Colonic mucosa (tissue), 4 donors: Measurements from ENCODE around the gene SUFU. TPM values are rescaled to one million over a fixed set of nuclear protein-coding genes. Genes with fewer than 3 reads are reported as not detected.

ENCODE experiments used
- DNase-seq: peaks from one replicate; pipeline ENCODE4 v3.0.0-alpha.2; 2020
- H3K27ac ChIP-seq: fragments of 200-600 bp; one replicate; pipeline ENCODE4 v1.8.0; 2021
- H3K27me3 ChIP-seq: fragments of 200-600 bp; one replicate; pipeline ENCODE4 v1.8.0; 2021
- H3K36me3 ChIP-seq: fragments of 200-600 bp; one replicate; pipeline ENCODE4 v1.8.0; 2021
- H3K4me1 ChIP-seq: fragments of 200-600 bp; one replicate; pipeline ENCODE4 v1.8.0; 2021; ENCODE audit warnings: mild to moderate bottlenecking
- H3K4me3 ChIP-seq: fragments of 200-600 bp; one replicate; pipeline ENCODE4 v1.8.0; 2021
- H3K9ac ChIP-seq, 2 donors: one replicate each; pipeline ENCODE4 v1.7.0; 2013; ENCODE audit warnings: control low read depth in 2 of 2, low read depth in 2 of 2, low read length in 2 of 2
- H3K9me3 ChIP-seq: fragments of 200-600 bp; one replicate; pipeline ENCODE4 v1.8.0; 2021
- intact Hi-C: fragments of 100-400 bp; cut with DNase I; formaldehyde crosslinking; loops from one replicate; pipeline ENCODE4 v1.14.1; 2022
- total RNA-seq, 2 donors: library from RNA; stranded (reverse); fragmentation: NEBNext Ultra II Directional in 1 of 2; extraction: Animal tissue kit (Norgen Biotek cat#: 25700) in 1 of 2; gene quantifications; one replicate each; pipeline ENCODE4 v1.2.1, GENCODE V29; 2021
- TF ChIP-seq, protein P1 (sequence below): fragments of 200-600 bp; IDR thresholded peaks from one replicate; pipeline ENCODE4 v1.8.0; 2022; ENCODE audit warnings: antibody characterized with exemption, mild to moderate bottlenecking
- donor health status: healthy.
- donor health status: DM: no; HTN: no; CAD: no.
- donor health status: DM: no; HTN: no; CAD: no.

SUFU gene
- total RNA-seq, 2 donors from 2014 or later = 7.6 to 8.6 TPM

- TF ChIP-seq, protein P1, sequence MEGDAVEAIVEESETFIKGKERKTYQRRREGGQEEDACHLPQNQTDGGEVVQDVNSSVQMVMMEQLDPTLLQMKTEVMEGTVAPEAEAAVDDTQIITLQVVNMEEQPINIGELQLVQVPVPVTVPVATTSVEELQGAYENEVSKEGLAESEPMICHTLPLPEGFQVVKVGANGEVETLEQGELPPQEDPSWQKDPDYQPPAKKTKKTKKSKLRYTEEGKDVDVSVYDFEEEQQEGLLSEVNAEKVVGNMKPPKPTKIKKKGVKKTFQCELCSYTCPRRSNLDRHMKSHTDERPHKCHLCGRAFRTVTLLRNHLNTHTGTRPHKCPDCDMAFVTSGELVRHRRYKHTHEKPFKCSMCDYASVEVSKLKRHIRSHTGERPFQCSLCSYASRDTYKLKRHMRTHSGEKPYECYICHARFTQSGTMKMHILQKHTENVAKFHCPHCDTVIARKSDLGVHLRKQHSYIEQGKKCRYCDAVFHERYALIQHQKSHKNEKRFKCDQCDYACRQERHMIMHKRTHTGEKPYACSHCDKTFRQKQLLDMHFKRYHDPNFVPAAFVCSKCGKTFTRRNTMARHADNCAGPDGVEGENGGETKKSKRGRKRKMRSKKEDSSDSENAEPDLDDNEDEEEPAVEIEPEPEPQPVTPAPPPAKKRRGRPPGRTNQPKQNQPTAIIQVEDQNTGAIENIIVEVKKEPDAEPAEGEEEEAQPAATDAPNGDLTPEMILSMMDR = no peak
- Histone ChIP-seq H3K4me3 (no peak overlapping the region), H3K27me3 (no peaks in the 10 kb centered on the region), H3K9ac (no peak overlapping the region), H3K36me3 (no peaks in the 10 kb centered on the region), H3K4me1 (peaks cover 21% of the 10 kb centered on the region), H3K9me3 (no peaks in the 10 kb centered on the region), H3K27ac (no peak overlapping the region)
- no peak for DNase-seq
- intact Hi-C loops = no loop called here
Observed at GRCh38 chr10:102677331-102678067, 173.7 kb downstream of the SUFU start.

- Histone ChIP-seq H3K27ac (no peak overlapping the region), H3K27me3 (no peaks in the 10 kb centered on the region), H3K36me3 (no peaks in the 10 kb centered on the region), H3K9ac (no peak overlapping the region), H3K4me3 (no peak overlapping the region), H3K9me3 (no peaks in the 10 kb centered on the region), H3K4me1 (peaks cover 21% of the 10 kb centered on the region)
- intact Hi-C loops = no loop called here
- no peak for DNase-seq
- TF ChIP-seq, protein P1 = no peak
Observed at GRCh38 chr10:102678068-102678400, 174.3 kb downstream of the SUFU start.

GRCh38 chr10:102678842-102679289 lies 175.1 kb downstream of the SUFU start:
- TF ChIP-seq, protein P1 = peak; percentile 62
- H3K27ac ChIP-seq = no peak overlapping the region
- H3K9ac ChIP-seq = peak overlapping the region in 1 of 2 donors; percentile 30
- peak; percentile 70 for DNase-seq
- no peaks in the 10 kb centered on the region for H3K27me3 ChIP-seq
- H3K4me3 ChIP-seq = no peak overlapping the region
- H3K9me3 ChIP-seq = no peaks in the 10 kb centered on the region
- no peaks in the 10 kb centered on the region for H3K36me3 ChIP-seq
- intact Hi-C loops = no loop called here
- H3K4me1 ChIP-seq = peaks cover 17% of the 10 kb centered on the region

DNA sequence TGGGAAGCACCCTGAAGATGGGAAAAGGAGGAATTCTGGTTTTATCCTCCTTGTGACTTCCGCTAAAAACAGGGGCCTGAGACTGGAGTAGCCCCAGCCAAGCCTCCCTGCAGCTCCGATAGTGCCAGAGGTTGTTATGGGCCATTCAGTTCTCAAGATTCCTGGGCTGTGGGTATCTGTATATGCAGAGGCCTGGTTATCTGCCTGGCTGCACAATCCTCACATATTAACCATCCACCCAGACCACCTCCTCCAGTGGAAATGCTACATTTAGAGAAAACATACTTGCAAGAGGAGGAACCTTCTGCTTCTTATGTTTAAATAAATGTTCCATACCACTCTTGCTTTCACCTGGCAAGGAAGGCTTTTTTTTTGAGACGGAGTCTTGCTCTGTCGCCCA lies 175.8 kb downstream of the SUFU start:
- Histone ChIP-seq H3K9ac (no peak overlapping the region), H3K9me3 (no peaks in the 10 kb centered on the region), H3K27ac (no peak overlapping the region), H3K36me3 (no peaks in the 10 kb centered on the region), H3K4me1 (peaks cover 14% of the 10 kb centered on the region), H3K4me3 (no peak overlapping the region), H3K27me3 (no peaks in the 10 kb centered on the region)
- intact Hi-C loops = no loop called here
- TF ChIP-seq, protein P1 = no peak
- no peak for DNase-seq

- TF ChIP-seq, protein P1 = no peak
- H3K9me3 ChIP-seq = no peaks in the 10 kb centered on the region
- no peak for DNase-seq
- intact Hi-C loops = no loop called here
- no peak overlapping the region for H3K9ac ChIP-seq
- H3K27me3 ChIP-seq = no peaks in the 10 kb centered on the region
- no peak overlapping the region for H3K4me3 ChIP-seq
- H3K4me1 ChIP-seq = peaks cover 11% of the 10 kb centered on the region
- no peaks in the 10 kb centered on the region for H3K36me3 ChIP-seq
- no peak overlapping the region for H3K27ac ChIP-seq
Observed at GRCh38 chr10:102681696-102682095, 177.9 kb downstream of the SUFU start.
